Amniotic epithelial cell (primary cell): ENCODE measurements around the gene GAB4.

Experiments
- DNase-seq: peaks from one replicate; pipeline ENCODE4 v3.0.0-alpha.2; 2010; ENCODE audit warnings: low read depth

The GAB4 gene

DNA sequence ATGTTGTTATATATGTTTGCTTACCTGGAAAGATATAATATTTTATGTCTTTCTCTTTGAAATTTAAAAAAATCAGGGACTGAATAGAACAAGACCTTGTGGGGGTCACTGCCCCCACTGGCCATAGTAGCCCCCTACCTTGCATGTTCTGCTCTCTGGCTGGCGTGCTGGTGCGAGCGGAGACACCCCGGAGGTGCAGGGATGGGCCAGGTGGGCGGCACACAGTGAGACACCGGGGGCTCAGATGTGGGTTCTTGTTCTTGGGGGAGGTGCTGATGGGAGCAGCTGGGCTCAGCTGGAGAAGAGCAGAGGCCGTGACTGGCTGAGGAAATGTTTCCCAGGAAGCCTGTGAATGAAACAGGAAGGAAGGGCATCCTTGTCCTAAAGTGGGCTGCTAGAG lies 20.2 kb downstream of the GAB4 start:
- no peak for DNase-seq

DNA sequence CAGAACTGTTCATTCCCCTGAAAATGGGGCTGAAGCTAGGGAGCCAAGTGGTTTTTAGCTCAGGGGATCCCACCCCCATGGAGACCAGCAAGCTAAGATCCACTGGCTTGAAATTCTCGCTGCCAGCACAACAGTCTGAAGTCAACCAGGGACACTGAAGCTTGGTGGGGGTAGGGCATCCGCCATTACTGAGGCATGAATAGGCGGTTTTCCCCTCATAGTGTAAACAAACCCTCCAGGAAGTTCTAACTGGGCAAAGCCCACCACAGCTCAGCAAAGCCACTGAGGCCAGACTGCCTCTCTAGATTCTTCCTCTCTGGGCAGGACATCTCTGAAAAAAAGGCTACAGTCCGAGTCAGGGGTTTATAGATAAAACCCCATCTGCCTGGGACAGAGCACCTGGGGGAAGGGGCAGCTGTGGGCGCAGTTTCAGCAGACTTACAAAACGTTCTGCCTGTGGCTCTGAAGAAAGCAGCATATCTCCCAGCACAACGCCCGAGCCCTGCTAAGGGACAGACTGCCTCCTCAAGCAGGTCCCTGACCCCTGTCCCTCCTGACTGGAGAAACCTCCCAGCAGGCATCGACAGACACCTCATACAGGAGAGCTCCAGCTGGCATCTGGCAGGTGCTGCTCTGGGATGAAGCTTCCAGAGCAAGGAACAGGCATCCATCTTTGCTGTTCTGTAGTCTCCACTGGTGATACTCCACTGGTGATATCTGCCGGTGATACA lies 32.7 kb downstream of the GAB4 start:
- no peak for DNase-seq

DNA sequence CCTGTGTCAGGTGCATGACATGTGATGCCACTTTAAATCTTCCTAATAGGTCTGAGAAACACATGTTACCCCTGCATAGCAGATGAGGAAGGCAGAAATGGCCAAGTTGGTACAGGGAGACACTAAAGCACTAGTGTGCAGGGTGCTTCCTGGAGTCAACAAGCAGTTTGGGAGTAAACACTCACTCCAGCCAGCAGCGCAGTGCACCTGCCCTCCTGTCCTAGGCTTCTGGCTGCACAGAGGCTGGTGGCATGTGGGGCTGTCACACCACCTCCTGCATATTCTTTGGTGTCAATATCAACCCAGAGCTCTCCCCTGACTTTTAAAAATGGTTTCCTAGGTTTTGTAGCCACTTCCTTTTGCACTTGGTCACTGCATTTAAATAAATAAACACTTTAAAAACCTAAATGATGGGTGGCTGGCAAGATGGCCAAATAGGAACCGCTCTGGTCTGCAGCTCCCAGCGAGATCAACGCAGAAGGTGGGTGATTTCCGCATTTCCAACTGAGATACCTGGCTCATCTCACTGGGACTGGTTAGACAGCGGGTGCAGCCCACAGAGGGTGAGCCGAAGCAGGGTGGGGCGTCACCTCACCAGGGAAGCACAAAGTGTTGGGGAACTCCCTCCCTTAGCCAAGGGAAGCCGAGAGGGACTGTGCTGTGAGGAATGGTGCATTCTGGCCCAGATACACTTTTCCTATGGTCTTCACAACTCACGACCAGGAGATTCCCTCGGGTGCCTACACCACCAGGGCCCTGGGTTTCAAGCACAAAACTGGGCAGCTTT lies 33.5 kb downstream of the GAB4 start:
- no peak for DNase-seq

DNA sequence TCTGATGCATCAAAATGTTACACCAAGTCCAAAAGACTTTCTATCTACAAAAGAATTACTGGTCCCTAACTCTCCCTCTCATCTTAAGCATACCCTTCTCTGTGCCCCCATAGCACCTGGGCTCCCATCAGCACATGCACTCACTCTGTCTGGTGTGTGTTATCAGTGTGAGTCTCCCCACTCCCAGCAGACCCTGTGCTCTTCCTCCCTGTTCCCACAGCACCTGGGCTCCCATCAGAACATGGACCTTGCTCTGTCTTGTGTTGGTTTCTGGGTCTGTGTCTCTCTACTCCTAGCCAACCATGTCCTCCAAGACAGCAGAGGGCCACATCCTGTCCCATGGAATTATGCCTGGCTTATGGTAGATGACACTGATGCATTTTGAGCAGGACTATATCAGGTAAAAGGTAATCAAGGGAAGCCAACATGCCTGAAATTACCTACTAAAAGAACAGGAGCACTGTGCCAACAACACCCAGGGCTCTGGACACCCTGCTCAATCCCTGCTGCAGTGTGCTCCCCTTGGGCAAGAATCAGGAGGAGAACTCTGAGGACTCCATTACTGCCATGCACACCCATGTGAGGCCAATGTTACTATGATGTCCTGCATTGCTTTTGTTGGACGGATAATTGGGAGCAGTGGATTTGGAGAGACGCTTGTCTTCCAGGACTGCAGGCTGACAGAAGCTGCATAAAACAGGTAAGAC lies 34.3 kb downstream of the GAB4 start:
- no peak for DNase-seq

DNA sequence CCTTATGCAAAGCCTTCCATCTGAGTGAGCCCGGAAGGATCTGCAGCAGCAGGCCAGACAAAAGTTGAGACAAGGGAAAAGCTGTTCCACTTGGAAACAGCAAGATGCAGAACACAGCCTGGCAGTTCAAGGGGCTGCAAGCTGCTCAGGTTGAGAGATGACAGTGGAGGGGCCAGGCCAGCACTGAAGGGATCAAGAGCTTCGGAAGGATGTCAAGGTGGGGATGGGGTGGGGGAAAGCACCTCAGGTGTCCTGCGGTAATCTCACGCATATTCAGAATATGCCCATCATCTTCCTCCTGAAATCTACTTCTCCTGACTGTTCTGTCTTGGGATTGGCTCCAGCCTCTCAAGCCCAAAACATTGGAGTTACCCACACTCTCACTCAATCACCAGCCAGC lies 35.7 kb downstream of the GAB4 start:
- no peak for DNase-seq

DNA sequence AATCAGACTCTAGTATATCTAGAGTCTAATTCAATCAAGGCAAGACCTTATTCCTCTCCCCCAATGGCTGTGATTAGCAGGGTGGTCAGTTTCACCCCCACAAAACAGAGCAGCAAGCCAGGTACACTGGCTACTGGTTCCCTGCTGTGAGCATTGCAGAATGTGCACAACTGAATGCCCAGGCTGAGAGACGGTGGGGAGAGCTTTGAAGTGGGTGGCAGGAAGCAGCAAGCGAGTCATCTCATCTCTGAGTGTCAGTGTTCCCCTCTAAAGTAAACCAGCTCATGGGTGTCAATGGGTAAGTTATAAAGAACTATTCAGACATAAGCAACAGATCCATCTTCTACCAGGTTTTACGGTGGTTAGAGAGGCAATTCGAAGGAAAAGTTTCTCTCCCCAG lies 37.6 kb downstream of the GAB4 start:
- DNase-seq, result no peak

DNA sequence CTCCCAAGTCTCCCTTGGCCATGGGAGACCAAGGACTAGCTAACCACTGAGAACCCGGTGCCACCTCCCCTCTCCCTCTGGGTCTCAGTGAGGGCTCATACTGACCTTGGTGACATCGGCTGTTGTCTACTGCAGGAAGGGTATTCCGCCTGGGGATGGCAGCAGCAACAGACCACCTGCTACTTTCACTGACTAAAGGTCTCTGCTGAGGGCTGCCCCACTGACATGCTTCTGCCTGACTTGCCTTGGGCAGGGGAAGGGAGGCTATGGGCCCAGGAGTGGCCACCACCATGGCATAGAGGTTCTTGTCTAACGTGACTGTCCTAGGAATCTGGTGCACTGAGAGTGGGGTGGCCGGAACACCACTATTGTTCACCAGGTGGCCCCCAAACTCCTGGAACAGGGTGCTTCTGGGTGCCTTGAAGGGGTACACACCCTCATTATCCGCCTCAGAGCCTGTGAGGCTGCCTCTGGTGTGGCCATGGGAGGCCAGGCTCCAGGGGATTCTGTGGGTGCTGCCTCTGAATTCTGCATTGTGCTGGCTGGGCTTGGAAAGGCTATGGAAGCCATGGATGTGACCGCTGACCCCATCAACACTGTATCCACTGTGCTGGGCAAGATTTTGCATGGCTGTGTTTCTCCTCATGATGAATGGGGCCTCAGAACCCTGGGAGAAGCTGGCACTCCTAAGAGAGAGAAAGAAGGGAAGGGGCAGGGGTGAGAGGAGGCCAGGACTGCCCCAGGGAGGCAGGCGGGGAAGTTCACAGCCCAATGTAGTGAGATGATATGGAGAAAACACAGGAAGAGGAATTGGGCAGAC lies 38.3 kb downstream of the GAB4 start:
- no peak for DNase-seq

DNA sequence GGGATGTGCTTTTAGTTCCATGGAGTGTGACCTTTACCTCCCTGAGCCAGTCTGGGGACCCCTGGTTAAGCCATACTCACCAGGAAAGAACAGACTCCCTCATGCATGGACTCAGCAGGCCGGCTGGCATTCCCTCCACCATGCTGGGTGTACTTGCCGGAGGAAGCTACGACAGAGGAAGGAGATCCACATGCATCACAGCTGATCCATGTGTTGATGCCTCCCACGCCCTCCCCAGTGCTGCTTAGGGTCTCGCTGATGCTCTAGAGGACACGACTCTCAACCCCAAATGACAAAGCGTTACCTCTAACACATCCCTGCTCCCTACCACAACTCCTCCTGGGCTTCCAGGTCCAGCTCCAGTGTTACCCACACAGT lies 39.8 kb downstream of the GAB4 start:
- DNase-seq, result no peak

DNA sequence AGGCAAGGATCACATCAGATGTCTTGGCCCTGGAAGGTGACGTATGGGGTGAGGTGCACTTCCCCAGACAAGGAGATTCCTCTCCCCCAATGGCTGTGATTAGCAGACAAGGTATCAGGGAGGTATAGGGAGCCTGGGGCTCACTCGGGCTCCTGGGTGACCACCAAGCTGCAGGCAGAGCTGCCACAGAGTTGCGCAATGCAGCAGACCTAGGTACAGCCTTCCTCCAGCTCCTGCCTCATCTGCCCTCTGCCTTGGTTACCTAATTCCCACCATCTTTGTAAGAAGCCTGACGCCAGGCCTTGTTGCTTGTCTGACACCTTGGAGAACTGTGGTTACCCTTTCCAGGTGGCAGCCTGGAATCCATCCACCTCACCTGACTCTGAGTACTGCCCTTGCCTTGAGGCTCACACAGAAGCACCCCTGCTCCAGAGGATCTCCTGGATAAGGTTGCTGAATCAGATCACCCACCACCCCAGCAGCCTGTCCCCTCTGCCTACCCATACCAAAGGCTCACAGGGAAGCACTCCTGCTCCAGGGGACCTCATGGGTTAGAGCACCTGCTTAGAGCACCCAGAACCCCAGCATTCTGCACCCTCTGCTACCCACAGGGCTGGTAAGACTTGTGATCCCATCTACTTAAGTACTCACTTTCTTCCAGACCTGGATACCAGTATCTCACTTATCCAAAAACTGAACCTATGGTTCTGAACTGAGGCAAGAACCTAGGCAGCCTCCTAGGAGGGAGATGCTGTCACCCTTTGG lies 40.4 kb downstream of the GAB4 start:
- no peak for DNase-seq

DNA sequence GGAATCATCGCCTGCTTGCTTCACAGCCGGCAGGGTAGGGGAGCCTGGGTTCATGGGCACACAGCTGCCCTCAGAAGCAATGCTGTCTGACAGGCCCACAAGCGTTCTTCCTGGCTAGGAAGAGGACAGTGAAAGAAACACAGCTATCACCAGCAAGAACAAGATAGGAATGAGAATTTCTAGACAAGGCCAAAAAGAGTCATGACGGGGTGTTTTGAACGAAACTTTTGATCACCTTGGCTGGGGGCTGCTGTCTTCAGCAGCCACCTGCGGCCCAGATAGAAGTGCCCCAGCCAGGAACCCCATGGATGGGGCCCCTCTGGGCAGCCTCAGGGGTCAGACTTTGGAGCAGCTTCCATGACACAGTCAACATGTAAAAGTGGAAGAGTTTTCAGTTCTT lies 41.8 kb downstream of the GAB4 start:
- no peak for DNase-seq

DNA sequence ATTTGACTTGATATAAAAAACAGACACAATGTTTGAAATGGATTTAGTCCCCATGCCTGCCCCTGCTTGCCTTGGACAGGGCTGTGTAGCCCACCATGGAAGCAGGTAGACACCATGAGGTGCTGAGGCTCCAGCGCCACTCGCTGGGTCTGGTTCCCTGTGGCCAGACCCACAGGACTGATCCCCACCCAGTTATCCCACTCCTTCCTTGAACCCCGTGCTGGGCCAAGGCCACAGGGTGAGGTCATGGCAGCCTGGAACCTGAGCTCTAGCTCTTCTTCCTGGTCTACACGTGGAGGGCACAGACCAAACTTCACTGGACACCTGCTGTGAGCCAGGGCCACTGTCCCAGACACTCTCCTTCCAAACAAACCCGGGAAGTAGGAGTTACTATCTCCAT lies 42.5 kb downstream of the GAB4 start:
- no peak for DNase-seq

DNA sequence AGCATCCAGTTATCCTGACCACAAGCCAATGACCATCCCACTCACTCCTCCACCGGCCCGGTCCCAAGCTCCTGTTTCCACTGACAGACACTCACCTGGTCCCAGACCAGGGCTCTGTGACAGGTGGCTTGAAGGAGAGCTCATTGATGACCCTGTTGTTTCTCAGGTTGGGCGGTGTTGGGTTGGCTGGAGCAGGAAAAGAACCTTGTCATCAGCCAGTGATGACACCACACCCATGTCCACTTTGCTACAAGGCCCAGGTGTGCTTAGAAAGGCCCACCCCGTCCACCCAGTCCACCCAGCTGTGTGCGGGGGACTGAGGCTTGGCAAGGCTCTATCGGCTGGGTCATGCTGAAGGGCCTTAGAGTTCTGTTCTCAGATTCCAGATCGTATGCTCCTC lies 42.9 kb downstream of the GAB4 start:
- DNase-seq, result no peak

DNA sequence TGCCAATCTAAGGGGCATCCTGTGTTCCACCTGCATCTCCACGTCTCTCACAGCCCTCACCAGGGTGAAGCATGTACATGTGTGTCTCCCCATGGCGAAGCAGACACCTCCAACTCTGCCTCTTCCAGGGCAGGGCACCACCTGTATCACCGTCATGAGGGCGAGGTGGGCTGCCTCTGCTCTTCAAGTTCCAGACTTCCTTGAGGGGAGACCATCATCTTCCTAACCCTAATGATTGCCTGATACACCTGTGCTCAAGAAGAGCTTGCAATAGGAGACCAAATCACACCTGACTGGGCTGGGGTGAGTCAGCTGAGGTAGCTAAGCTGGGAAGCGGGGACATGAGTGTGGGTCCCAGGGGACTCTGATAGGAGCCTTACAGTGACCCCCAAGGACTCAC lies 43.7 kb downstream of the GAB4 start:
- no peak for DNase-seq

DNA sequence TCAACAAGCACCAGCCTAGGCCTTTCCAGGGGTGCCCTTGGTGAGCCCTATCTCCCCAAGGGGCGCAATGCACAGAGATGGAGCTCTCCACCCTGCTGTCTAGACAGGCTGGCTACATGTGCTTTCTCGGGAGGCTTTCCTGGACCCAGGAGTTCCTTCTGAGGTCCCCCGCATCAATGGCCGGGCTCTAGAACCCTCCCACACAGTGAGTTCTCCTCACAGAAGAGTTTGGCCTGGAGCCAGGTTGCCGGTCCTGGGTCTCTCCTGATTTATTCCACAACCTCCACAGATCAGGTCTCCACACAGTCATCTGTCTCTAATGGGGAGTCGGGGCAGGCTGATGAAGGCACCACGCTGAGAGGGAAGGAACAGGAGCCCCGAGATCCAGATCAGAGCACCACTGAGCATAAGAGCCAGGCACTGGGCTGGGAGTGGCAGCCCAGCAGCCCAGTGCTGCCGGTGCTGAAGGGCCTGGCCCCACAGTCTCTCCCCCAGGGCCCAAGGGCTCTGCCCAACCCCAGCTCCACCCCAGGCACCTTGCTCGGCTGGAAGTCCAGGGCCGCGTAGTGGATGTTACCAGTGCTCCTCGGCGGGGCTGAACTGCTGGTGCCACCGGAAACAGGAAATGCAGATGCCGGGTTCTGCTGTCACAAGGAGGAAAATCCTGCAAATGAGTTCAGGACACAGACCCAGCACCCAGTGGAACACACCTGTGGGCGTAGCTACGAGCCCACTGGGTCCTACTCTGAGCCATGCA lies 44.7 kb downstream of the GAB4 start:
- DNase-seq, result no peak

DNA sequence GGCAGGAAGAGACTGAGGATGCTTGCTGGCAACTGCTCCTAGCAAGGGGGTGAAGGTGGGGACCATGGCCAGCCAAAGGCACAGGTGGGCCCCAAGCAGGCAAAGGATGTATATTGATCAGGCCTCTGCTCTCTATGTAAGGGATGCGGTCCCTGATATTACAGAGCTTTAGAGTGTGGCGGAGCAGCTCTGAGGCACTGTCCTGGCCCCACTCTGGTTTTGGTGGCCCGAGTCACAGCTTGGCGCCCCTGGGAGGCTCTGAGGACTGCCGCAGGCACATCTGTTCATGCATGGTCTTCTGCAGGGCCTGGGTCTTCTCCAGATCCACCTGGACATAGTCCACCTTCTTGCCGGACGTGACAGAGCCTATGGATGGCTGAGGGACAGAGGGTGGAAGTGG lies 45.5 kb downstream of the GAB4 start:
- DNase-seq, result no peak

DNA sequence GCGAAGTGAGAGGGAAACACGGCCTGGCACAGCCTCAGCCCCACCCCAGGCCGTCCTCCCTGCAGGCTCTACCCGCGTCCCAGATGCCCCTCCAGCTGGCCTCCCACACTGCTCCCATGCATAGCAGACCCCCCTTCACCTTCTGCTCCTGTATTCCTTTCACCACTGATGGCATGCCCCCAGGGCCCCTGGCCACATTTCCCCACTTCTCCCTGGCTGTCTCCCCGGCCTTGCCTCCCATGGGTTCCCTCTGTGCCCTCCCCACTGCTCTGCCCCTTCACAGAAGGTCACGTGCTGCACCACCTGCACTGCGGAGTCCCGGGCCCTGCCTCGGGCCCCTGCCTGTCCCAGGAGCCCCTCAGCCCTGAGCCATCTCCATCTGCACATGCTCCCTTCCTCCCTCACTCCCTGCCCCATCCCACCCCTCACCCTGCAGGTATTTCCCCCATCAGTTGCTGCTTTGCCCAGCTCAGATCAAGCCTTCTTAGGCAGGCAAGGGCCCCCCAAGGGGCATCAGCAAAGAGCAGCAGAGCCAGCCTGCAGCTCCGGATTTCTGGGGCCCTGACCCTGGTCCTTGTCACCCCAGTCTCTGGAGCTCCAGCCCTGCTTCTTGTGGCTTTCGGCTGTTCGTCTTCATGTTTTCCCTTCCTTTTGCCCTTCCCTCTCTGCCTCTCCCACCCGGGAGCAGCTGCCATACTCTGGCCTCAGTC lies 46.4 kb downstream of the GAB4 start:
- no peak for DNase-seq

DNA sequence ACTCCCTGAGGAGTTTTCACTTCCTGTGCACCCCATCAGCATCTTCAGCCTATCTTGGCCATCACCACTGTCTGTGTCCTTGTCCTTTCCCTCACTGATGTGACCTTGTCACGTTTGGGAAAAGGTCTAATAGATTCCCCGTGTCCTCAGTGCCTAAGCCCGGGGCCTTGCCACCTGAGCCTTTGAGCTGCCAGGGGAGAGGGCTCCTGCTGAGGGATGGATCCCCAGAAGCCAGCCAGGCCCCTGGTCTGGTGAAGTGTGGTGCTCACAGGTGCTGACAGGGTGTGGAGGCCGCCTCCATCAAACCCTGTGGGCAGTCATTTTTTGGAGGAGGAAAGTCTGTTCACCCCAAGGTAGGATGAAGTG lies 47.2 kb downstream of the GAB4 start:
- no peak for DNase-seq

DNA sequence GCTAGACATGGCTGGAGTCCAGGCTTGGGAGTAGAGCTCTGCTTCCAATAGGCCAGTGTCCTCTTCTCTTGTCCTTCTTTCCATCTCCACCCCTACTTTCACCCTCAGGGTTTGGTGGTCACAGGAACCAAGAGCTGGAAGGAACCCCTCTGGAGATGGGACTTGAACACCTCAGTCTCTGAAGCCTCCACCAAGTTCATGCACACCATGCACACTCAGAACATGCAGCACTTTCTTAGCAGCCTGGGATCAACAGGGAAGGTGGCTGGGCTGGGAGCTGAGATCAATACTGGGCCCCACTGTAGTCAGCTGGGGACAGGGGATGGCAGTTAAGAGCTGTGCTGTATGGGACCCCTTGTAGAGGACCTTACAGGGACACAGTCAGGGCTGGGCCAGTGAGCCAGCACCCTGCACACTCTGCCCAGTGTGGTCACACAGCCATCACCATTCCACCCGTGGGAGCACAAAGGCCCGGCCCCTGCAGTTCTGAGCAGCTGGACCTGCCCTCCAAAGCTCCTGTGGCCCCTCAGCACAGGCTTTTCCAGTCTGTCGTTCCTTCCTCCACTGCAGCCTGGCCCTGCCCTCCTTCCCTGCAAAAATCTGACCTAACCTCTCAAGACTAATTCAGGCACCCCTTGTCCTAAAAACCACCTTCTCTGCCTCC lies 47.7 kb downstream of the GAB4 start:
- DNase-seq, result no peak

DNA sequence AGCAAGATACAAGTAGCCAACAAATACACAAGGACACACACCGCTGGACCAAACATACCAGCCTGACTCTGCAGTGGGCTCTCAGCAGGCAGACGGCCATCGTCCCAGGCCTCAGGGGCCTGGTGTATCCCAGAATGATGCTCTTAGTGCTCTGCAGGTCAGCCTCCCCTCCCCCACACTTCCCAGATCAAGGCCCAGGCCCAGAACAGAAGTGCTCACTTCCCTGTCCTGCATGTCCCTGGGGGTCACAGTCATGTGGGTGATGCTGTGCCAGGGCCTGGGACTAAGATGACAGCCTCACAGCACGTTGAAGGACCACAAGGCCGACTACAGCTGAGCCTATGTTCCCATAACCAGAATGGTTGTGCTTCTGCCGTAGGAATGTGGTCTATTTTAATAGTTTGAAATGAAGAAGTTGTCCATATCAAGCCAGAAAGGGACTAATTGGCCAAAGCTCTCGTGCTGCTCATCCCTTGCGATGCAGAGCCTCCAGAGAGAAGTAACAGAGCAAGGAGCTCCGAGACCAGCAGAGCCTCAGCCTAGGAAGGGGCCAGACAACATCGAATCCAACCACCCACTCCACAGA lies 48.6 kb downstream of the GAB4 start:
- DNase-seq, result no peak
